LNCAP (cell line): ENCODE measurements around the gene DLG3.

Experiments
- CTCF ChIP-seq: fragments of 450-650 bp; IDR thresholded peaks from 2 replicates; pipeline ENCODE4 v1.5.1; 2017; ENCODE audit warnings: mild to moderate bottlenecking

DLG3 gene

GRCh38 chrX:70444326-70444945 is at the start of gene DLG3:
DLG3 (plus strand) TSS chrX:70444835; CDS start chrX:70445202, 367 bp downstream.
- no peak for TF ChIP-seq CTCF

- no peak for TF ChIP-seq CTCF
Measured at GRCh38 chrX:70398899-70399298, 45.7 kb upstream of the DLG3 start.

GRCh38 chrX:70402721-70403120 is 41.9 kb upstream of the DLG3 start:
- no peak for TF ChIP-seq CTCF

- no peak for TF ChIP-seq CTCF
Measured at GRCh38 chrX:70405003-70405402, 39.6 kb upstream of the DLG3 start.

GRCh38 chrX:70410921-70411320 is 33.7 kb upstream of the DLG3 start:
- no peak for TF ChIP-seq CTCF

GRCh38 chrX:70411475-70411874 is 33.2 kb upstream of the DLG3 start:
- no peak for TF ChIP-seq CTCF

GRCh38 chrX:70421618-70422017 is 23.0 kb upstream of the DLG3 start:
- no peak for TF ChIP-seq CTCF

GRCh38 chrX:70422851-70423341 is 21.7 kb upstream of the DLG3 start, which contains the start of gene GDPD2:
GDPD2 (plus strand) TSS chrX:70423314; CDS start chrX:70424985, 1,671 bp downstream.
- no peak for TF ChIP-seq CTCF
